HepG2 (cell line): ENCODE measurements around the gene MOK. TPM values are rescaled to one million over a fixed set of nuclear protein-coding genes. Genes with fewer than 3 reads are reported as not detected.

Experiments used
- ARID4A ChIP-seq: sonication (generic); formaldehyde crosslinking; IDR thresholded peaks from 2 replicates; pipeline ENCODE4 v1.5.0; 2020; ENCODE audit warnings: mild to moderate bottlenecking, missing genetic modification reagents, borderline replicate concordance
- DMAP1 ChIP-seq: IDR thresholded peaks from 2 replicates; pipeline ENCODE4 v1.6.1; 2016
- DRAP1 ChIP-seq: IDR thresholded peaks from 2 replicates; pipeline ENCODE4 v1.6.1; 2016; ENCODE audit warnings: missing genetic modification reagents, missing compliant biosample characterization
- EHMT2 ChIP-seq: fragments of 200-600 bp; sonication (generic); IDR thresholded peaks from 2 replicates; pipeline ENCODE4 v1.7.0; 2017; ENCODE audit warnings: antibody characterized with exemption, low read depth, low read length, borderline replicate concordance
- ELF1 ChIP-seq: sonication (generic); formaldehyde crosslinking; IDR thresholded peaks from 2 replicates; pipeline ENCODE4 v1.4.0; 2020; ENCODE audit warnings: missing genetic modification reagents
- GTF2F1 ChIP-seq: fragments of 150-350 bp; IDR thresholded peaks from 2 replicates; pipeline ENCODE4 v1.6.1; 2014; ENCODE audit warnings: low read length
- HDAC2 ChIP-seq: sonication (generic); formaldehyde crosslinking; IDR thresholded peaks from 2 replicates; pipeline ENCODE4 v1.4.0; 2020; ENCODE audit warnings: missing genetic modification reagents
- HMG20A ChIP-seq: IDR thresholded peaks from 2 replicates; pipeline ENCODE4 v1.6.1; 2016; ENCODE audit warnings: borderline replicate concordance
- KLF12 ChIP-seq: sonication (generic); formaldehyde crosslinking; IDR thresholded peaks from 2 replicates; pipeline ENCODE4 v1.4.0; 2020; ENCODE audit warnings: missing genetic modification reagents, borderline replicate concordance
- PATZ1 ChIP-seq: sonication (generic); formaldehyde crosslinking; IDR thresholded peaks from 2 replicates; pipeline ENCODE4 v1.4.0; 2020; ENCODE audit warnings: missing genetic modification reagents
- PCBP1 ChIP-seq: fragments of 200-400 bp; formaldehyde crosslinking; IDR thresholded peaks from 2 replicates; pipeline ENCODE4 v1.6.1; 2017; ENCODE audit warnings: mild to moderate bottlenecking, low read depth, low read length, borderline replicate concordance
- SKI ChIP-seq: fragments of 450-650 bp; IDR thresholded peaks from one replicate; pipeline ENCODE4 v1.6.1; 2018; ENCODE audit warnings: mild to moderate bottlenecking; ENCODE audit not compliant: partially characterized antibody
- ZFP37 ChIP-seq: sonication (generic); formaldehyde crosslinking; IDR thresholded peaks from 2 replicates; pipeline ENCODE4 v1.4.0; 2020; ENCODE audit warnings: missing genetic modification reagents, borderline replicate concordance
- ZNF333 ChIP-seq: sonication (generic); formaldehyde crosslinking; IDR thresholded peaks from 2 replicates; pipeline ENCODE4 v1.4.0; 2020; ENCODE audit warnings: mild to moderate bottlenecking, missing genetic modification reagents, borderline replicate concordance
- ZNF337 ChIP-seq: sonication (generic); formaldehyde crosslinking; IDR thresholded peaks from 2 replicates; pipeline ENCODE4 v1.5.1; 2020; ENCODE audit warnings: missing genetic modification reagents, low read depth, mild to moderate bottlenecking, borderline replicate concordance
- polyA plus RNA-seq, 8 experiments: library from polyadenylated mRNA; depleted of rRNA in 3 of 8; stranded (reverse) in 7 of 8; unstranded in 1 of 8; fragments of >200 nt; fragmentation: Illumina TruSeq in 4 of 8; extraction: Trizol in 4 of 8; gene quantifications; 2 replicates each; pipeline versions ENCODE4 v1.2.1 to v1.2.3, GENCODE V29; 2011 to 2016; ENCODE audit warnings: low read depth in 4 of 8, missing spikeins in 1 of 8, mixed read lengths in 1 of 8; ENCODE audit not compliant: insufficient read depth in 1 of 8
- total RNA-seq, 5 experiments: library from RNA; depleted of rRNA; stranded (reverse); fragments of >200 nt; fragmentation: Illumina TruSeq; extraction: Trizol; gene quantifications; 2 replicates each; pipeline ENCODE4 v1.2.3, GENCODE V29; 2016; ENCODE audit warnings: low read depth in 1 of 5
- TF ChIP-seq, protein P1 (sequence below): fragments of 450-650 bp; IDR thresholded peaks from 2 replicates; pipeline ENCODE4 v1.6.1; 2017
- TF ChIP-seq, protein P2 (sequence below), 2 experiments: sonication (generic) in 1 of 2; formaldehyde crosslinking in 1 of 2; IDR thresholded peaks; 2 replicates each; pipeline versions ENCODE4 v1.5.1 to v1.6.1; 2011 to 2020; ENCODE audit warnings: borderline replicate concordance in 1 of 2, low read depth in 1 of 2, low read length in 1 of 2, mild to moderate bottlenecking in 1 of 2, missing genetic modification reagents in 1 of 2, moderate library complexity in 1 of 2

The MOK gene
- total and polyA plus RNA-seq, 2 of the 13 experiments (the other 11 are each of a cell fraction or from before 2014, with no cell fraction given) = 15.3 to 16.9 TPM

DNA sequence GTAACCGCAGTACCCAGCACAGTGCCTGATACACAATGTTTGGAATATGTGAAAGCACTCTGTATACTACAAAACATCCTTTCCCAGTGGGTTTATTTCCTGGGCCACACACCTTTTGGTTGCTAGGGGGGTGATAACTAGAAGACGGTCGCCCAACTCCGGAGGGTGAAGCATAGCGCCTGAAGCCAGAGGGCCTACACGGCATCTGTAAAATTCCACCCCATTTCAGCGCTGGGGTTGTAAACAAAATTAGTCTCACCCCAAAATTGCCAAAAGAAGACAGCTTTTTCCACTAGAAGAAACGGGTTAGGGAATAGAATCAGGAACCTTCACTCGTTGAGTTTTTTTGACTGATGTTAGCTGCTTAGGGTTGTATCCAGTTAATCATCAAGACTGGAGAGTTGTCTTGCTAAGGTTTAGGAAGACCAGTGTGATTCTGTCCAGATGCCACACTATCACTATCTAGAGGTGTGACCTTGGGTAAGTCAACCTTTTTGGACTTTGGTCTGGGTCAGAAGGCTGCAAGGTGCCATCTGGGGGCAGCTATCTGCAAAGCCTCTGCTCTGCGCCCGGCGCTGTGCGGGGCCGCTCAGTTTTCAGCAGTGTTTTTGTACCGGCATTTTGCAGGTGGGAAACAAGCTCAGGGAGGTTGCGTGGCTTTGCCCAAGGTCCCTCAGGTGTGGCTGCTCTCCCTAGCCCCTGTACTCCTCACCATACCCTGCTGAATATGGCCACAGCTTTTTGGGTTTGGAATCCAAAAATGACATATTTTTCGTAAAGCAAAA lies 15.9 kb upstream of the MOK start (continued):
- no peak for TF ChIP-seq EHMT2
- TF ChIP-seq PCBP1 = no peak
- peak; percentile 42; the same call in 1 of the 2 replicates for TF ChIP-seq ZFP37 (CRISPR knock-in tag)
- TF ChIP-seq SKI = no peak
- TF ChIP-seq DMAP1 (CRISPR knock-in tag) = peak; percentile 62
- TF ChIP-seq ELF1 (CRISPR knock-in tag) = no peak
- TF ChIP-seq GTF2F1 = 0 out of 2 replicates have a peak, but pooled peaks have one; percentile 22
- peak; percentile 53; the same call in 1 of the 2 replicates for TF ChIP-seq ARID4A (CRISPR knock-in tag)
- TF ChIP-seq, protein P1, sequence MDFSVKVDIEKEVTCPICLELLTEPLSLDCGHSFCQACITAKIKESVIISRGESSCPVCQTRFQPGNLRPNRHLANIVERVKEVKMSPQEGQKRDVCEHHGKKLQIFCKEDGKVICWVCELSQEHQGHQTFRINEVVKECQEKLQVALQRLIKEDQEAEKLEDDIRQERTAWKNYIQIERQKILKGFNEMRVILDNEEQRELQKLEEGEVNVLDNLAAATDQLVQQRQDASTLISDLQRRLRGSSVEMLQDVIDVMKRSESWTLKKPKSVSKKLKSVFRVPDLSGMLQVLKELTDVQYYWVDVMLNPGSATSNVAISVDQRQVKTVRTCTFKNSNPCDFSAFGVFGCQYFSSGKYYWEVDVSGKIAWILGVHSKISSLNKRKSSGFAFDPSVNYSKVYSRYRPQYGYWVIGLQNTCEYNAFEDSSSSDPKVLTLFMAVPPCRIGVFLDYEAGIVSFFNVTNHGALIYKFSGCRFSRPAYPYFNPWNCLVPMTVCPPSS = no peak
- peak; percentile 83; the same call in 1 of the 2 replicates for TF ChIP-seq ZNF337
- no peak for TF ChIP-seq ZNF333 (CRISPR knock-in tag)
- TF ChIP-seq, protein P2, sequence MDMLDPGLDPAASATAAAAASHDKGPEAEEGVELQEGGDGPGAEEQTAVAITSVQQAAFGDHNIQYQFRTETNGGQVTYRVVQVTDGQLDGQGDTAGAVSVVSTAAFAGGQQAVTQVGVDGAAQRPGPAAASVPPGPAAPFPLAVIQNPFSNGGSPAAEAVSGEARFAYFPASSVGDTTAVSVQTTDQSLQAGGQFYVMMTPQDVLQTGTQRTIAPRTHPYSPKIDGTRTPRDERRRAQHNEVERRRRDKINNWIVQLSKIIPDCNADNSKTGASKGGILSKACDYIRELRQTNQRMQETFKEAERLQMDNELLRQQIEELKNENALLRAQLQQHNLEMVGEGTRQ (IDR thresholded peaks at IDR 0.05; ENCODE audit: low read depth, low read length) = no peak
- TF ChIP-seq, protein P2 (CRISPR knock-in tag; IDR thresholded peaks at IDR 0.05; ENCODE audit: borderline replicate concordance) = no peak
- peak; percentile 29; the same call in 1 of the 2 replicates for TF ChIP-seq HDAC2 (CRISPR knock-in tag)
- TF ChIP-seq HMG20A (CRISPR knock-in tag) = no peak
- TF ChIP-seq PATZ1 (CRISPR knock-in tag) = peak; percentile 50
- TF ChIP-seq KLF12 (CRISPR knock-in tag) = 0 out of 2 replicates have a peak, but pooled peaks have one; percentile 1
- peak; percentile 71 for TF ChIP-seq DRAP1 (CRISPR knock-in tag)
